OCI-LY1 (cell line): ENCODE measurements around the gene TSBP1.
"Not testable (repeated sequence)": the region's sequence is repeated elsewhere in the genome, so short reads cannot be mapped to it uniquely, and the experiment has no call there.

Experiments
- CTCF ChIP-seq: fragments of 200-600 bp; sonication (generic), shearing (Covaris generic); IDR thresholded peaks from 2 replicates; pipeline ENCODE4 v1.5.1; 2017; ENCODE audit warnings: mild to moderate bottlenecking, antibody characterized with exemption, low read length, moderate library complexity, mixed read lengths
- EZH2 ChIP-seq: fragments of 200-600 bp; sonication (generic), shearing (Covaris generic); IDR thresholded peaks from 2 replicates; pipeline ENCODE4 v1.8.0; 2017; ENCODE audit warnings: borderline replicate concordance, mixed run types, mild to moderate bottlenecking, antibody characterized with exemption, low read length, moderate library complexity, mixed read lengths

- not testable (repeated sequence) for TF ChIP-seq EZH2, CTCF
These were observed 12.5 kb downstream of the TSBP1 start for GRCh38 chr6:32359225-32359624.
